HTR-8/SVneo (cell line): ENCODE data around the gene ZNF771.
"Not testable (repeated sequence)": the region's sequence is repeated elsewhere in the genome, so short reads cannot be mapped to it uniquely, and the experiment has no call there.

ENCODE experiments used
- DNase-seq: peaks from one replicate; pipeline ENCODE4 v3.0.0; 2011; ENCODE audit warnings: low spot score, mixed read lengths; ENCODE audit not compliant: insufficient read length
- FAIRE-seq: peaks from 2 replicates; lab custom pipeline; 2011; peaks lifted over from hg19 to GRCh38; lab: Jason Lieb, UNC

ZNF771 gene

DNA sequence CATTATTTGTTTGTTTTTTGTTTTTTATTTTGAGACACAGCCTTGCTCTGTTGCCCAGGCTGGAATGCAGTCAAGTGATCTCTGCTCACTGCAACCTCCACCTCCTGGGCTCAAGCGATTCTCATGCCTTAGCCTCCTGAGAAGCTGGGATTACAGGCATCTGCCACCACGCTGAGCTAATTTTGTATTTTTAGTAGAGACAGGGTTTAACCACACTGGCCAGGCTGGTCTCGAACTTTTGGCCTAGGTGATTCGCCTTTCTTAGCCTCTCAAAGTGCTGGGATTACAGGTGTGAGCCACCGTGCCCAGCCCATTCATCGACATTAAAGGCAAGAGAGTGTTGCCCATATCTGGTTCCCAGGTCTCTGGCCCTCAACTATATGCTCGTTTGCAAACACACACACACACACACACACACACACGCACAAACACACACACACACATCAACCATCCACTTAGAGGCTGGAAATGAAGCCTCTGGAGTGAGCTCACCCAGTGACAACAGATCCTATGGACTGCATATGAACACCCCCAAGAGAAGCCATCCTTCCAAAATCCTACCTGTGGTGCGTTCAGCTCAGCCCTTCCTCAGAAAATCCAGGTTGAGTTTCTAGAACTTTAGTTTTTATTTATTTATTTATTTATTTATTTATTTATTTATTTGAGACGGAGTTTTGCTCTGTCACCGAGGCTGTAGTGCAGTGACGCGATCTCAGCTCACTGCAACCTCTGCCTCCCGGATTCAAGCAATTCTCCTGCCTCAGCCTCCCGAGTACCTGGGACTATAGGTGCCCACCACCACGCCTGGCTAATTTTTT lies 50.5 kb downstream of the ZNF771 start:
- DNase-seq (no peak), FAIRE-seq (no peak)

DNA sequence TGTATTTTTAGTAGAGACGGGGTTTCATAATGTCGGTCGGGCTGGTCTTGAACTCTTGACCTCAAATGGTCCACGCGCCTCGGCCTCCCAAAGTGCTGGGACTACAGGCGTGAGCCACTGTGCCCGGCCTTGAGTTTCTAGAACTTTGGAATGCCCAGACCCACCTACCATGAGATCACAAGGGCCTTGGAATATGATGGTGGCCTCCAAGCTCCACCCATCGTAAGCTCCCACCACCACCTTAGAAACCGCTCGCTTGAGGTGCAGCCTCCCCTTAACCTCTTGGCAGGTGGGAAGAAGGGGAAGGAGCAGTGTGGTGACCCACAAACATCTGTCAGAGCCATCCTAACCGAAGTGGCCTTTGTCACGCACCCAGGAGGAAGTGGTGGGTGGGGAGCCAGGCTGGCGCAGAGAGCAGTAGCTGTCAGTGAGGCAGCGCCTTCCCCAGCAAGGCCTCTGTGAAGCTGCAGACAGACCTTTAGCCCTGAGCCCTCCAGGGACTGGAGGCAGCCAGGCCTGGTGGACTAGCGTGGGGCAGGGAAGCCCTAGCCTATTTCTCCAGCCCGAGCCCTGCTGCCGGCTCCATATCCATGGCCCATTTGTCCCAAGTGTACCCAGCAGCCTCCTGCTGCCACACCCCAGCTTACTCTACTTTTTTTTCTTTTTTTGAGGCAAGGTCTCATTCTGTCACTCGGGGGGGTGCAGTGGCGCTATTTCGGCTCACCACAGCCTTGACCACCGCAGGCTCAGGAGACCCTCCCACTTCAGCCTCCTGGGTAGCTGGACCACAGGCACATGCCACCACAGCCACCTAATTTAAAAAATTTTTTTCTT lies 51.4 kb downstream of the ZNF771 start:
- no peak for DNase-seq
- no peak for FAIRE-seq

DNA sequence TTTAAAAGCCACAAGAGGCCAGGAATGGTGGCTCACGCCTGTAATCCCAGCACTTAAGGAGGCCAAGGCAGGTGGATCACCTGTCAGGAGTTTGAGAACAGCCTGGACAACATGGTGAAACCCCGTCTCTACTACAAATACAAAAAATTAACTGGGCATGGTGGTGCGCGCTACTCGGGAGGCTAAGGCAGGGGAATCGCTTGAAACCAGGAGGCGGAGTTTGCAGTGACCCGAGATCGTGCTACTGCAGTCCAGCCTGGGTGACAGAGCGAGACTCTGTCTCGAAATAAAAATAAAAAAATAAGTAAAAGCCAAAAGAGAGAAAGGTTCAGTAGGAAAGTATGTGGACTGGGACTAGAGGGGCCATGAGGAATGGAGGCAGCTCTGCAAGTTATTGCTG lies 52.0 kb downstream of the ZNF771 start:
- DNase-seq (no peak), FAIRE-seq (no peak)

- FAIRE-seq, DNase-seq: not testable (repeated sequence)
Observed at GRCh38 chr16:30461426-30461825, 54.0 kb downstream of the ZNF771 start.

DNA sequence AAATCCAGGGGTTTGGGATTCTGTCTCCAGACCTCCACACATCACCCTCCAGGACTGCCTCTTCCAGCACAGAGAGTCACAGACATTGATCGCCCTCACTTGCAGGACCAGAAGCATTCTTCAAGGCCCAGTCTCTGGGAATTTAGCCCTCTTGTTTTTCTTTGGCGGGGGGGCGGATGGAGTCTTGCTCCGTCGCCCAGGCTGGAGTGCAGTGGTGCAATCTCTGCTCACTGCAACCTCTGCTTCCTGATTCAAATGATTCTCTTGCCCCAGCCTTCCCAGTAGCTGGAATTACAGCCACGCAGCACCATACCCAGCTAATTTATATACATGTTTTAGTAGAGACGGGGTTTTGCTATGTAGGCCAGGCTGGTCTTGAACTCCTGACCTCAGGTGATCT lies 56.7 kb downstream of the ZNF771 start:
- FAIRE-seq, result no peak

More for the DNA sequence above, 56.7 kb downstream of the ZNF771 start:
- no peak for DNase-seq
